Astrocyte of the hippocampus (primary cell): ENCODE data around the gene FBXW12.
"Not testable (repeated sequence)": the region's sequence is repeated elsewhere in the genome, so short reads cannot be mapped to it uniquely, and the experiment has no call there.

ENCODE experiments used
- DNase-seq: peaks from one replicate; pipeline ENCODE4 v3.0.0; 2011; ENCODE audit warnings: low read depth, low spot score

The FBXW12 gene

GRCh38 chr3:48371651-48372376 is at the start of gene FBXW12:
FBXW12 (plus strand) TSS chr3:48372219; CDS start chr3:48372768, 549 bp downstream.
- no peak for DNase-seq

- DNase-seq: not testable (repeated sequence)
Measured at GRCh38 chr3:48331706-48332435, 40.1 kb upstream of the FBXW12 start.

- DNase-seq: not testable (repeated sequence)
Measured at GRCh38 chr3:48333346-48334245, 38.4 kb upstream of the FBXW12 start, which contains the start of gene SPINK8. SPINK8 (minus strand) TSS chr3:48333661; CDS start chr3:48328341, 5,320 bp downstream.

- DNase-seq: no peak
Measured at GRCh38 chr3:48334605-48335004, 37.4 kb upstream of the FBXW12 start.

- DNase-seq: not testable (repeated sequence)
Measured at GRCh38 chr3:48335286-48335685, 36.7 kb upstream of the FBXW12 start.

GRCh38 chr3:48337536-48337935 is 34.5 kb upstream of the FBXW12 start:
- peak; percentile 16 for DNase-seq

- DNase-seq: peak; percentile 35
Measured at GRCh38 chr3:48338635-48339034, 33.4 kb upstream of the FBXW12 start.

- DNase-seq: no peak
Measured at GRCh38 chr3:48343432-48343831, 28.6 kb upstream of the FBXW12 start.

- DNase-seq: no peak
Measured at GRCh38 chr3:48344867-48345507, 27.0 kb upstream of the FBXW12 start.

- no peak for DNase-seq
Measured at GRCh38 chr3:48345946-48346572, 26.0 kb upstream of the FBXW12 start.

GRCh38 chr3:48347500-48347899 is 24.5 kb upstream of the FBXW12 start:
- DNase-seq: no peak

GRCh38 chr3:48352546-48352945 is 19.5 kb upstream of the FBXW12 start:
- DNase-seq: no peak

GRCh38 chr3:48353987-48354386 is 18.0 kb upstream of the FBXW12 start:
- DNase-seq: no peak

GRCh38 chr3:48356419-48356818 is 15.6 kb upstream of the FBXW12 start:
- DNase-seq: no peak

GRCh38 chr3:48361928-48362327 is 10.1 kb upstream of the FBXW12 start:
- DNase-seq: no peak

- DNase-seq: no peak
Measured at GRCh38 chr3:48364840-48365239, 7.2 kb upstream of the FBXW12 start.

GRCh38 chr3:48367201-48367600 is 4.8 kb upstream of the FBXW12 start:
- peak; percentile 14 for DNase-seq

GRCh38 chr3:48369693-48370332 is 2.2 kb upstream of the FBXW12 start:
- no peak for DNase-seq

- DNase-seq: no peak
Measured at GRCh38 chr3:48370333-48370713, 1.7 kb upstream of the FBXW12 start.

- no peak for DNase-seq
Measured at GRCh38 chr3:48372377-48372770, 355 bp downstream of the FBXW12 start.
